HL-60 (cell line): ENCODE data around the gene MLLT6.

Source experiments
- DNase-seq, 2 experiments: peaks; one replicate each; pipeline ENCODE4 v3.0.0-alpha.2; 2010 to 2020; ENCODE audit warnings: low read depth in 1 of 2, low spot score in 1 of 2
- H3K27ac ChIP-seq: fragments of 250-450 bp; sonication (Bioruptor Pico); replicated peaks from 2 replicates; pipeline ENCODE4 v1.5.1; 2020; ENCODE audit warnings: mild to moderate bottlenecking, moderate library complexity
- H3K27me3 ChIP-seq: fragments of 250-450 bp; sonication (Bioruptor Pico); 2 replicates; pipeline ENCODE4 v1.5.1; 2021; ENCODE audit warnings: mild to moderate bottlenecking, moderate library complexity; ENCODE audit not compliant: insufficient read depth, poor library complexity, severe bottlenecking
- H3K4me3 ChIP-seq: replicated peaks from 2 replicates; pipeline ENCODE4 v1.5.1; 2011; ENCODE audit warnings: mild to moderate bottlenecking, control low read depth, low read length; ENCODE audit not compliant: insufficient read depth
- CTCF ChIP-seq: IDR thresholded peaks from one replicate; pipeline ENCODE4 v1.5.1; 2011; ENCODE audit warnings: low read length, control low read depth, inconsistent platforms; ENCODE audit not compliant: insufficient read depth
- GABPA ChIP-seq: IDR thresholded peaks from 2 replicates; pipeline ENCODE4 v1.6.1; 2012; ENCODE audit warnings: low read depth
- POLR2AphosphoS5 ChIP-seq: IDR thresholded peaks from 2 replicates; pipeline ENCODE4 v1.6.1; 2012; ENCODE audit warnings: low read depth
- REST ChIP-seq: IDR thresholded peaks from 2 replicates; pipeline ENCODE4 v1.6.1; 2012; ENCODE audit warnings: low read depth; ENCODE audit not compliant: insufficient replicate concordance
- SPI1 ChIP-seq: IDR thresholded peaks from 2 replicates; pipeline ENCODE4 v1.6.1; 2012; ENCODE audit warnings: low read depth, mild to moderate bottlenecking, borderline replicate concordance

The MLLT6 gene

GRCh38 chr17:38658741-38659345 lies 46.2 kb upstream of the MLLT6 start:
- DNase-seq: peak in 1 of 2 experiments; percentile 65
- TF ChIP-seq GABPA (no peak), SPI1 (peak; percentile 83), POLR2AphosphoS5 (peak; percentile 39; the same call in 1 of the 2 replicates)
- H3K4me3 ChIP-seq: no peak overlapping the region

GRCh38 chr17:38659415-38659814 lies 45.7 kb upstream of the MLLT6 start:
- Histone ChIP-seq H3K4me3 (no peak overlapping the region), H3K27me3 (peaks cover 3% of the 10 kb centered on the region), H3K27ac (no peak overlapping the region)
- DNase-seq: no peak
- TF ChIP-seq POLR2AphosphoS5: no peak
- TF ChIP-seq SPI1: no peak
- no peak for TF ChIP-seq CTCF
- no peak for TF ChIP-seq REST
- no peak for TF ChIP-seq GABPA

More at GRCh38 chr17:38658741-38659345, 46.2 kb upstream of the MLLT6 start:
- no peak overlapping the region for H3K27ac ChIP-seq
- H3K27me3 ChIP-seq: peaks cover 6% of the 10 kb centered on the region

- Histone ChIP-seq H3K27me3 (no peaks in the 10 kb centered on the region), H3K4me3 (no peak overlapping the region), H3K27ac (no peak overlapping the region)
- no peak for TF ChIP-seq CTCF
- TF ChIP-seq SPI1: peak; percentile 72
- DNase-seq: peak in 1 of 2 experiments; percentile 50
These were observed 44.7 kb upstream of the MLLT6 start for GRCh38 chr17:38660097-38661025.

- no peak overlapping the region for H3K27ac ChIP-seq
- H3K27me3 ChIP-seq: peaks cover 5% of the 10 kb centered on the region
- DNase-seq: peak in 1 of 2 experiments; percentile 72
- no peak for TF ChIP-seq SPI1
- TF ChIP-seq CTCF: peak; percentile 48
- TF ChIP-seq REST: no peak
- TF ChIP-seq POLR2AphosphoS5: no peak
- no peak for TF ChIP-seq GABPA
- no peak overlapping the region for H3K4me3 ChIP-seq
These were observed 41.8 kb upstream of the MLLT6 start for GRCh38 chr17:38663125-38663751.
